Thoracic aorta (tissue), 2 donors: ENCODE data around the gene HELZ. TPM values are rescaled to one million over a fixed set of nuclear protein-coding genes. Genes with fewer than 3 reads are reported as not detected.

ENCODE experiments used
- ATAC-seq: fragments of 150-250 bp; one replicate; pipeline ENCODE4 v1.8.0; 2017; ENCODE audit warnings: low read depth; ENCODE audit not compliant: insufficient number of reproducible peaks, low FRiP score
- DNase-seq: peaks from one replicate; pipeline ENCODE4 v3.0.0-alpha.2; 2020; ENCODE audit warnings: low spot score
- H3K27ac ChIP-seq, 2 donors: fragments of 200-600 bp; sonication (generic); 1 replicate in 1 of 2; 2 replicates in 1 of 2; pipeline ENCODE4 v1.5.1; 2016; ENCODE audit warnings: mild to moderate bottlenecking in 2 of 2, moderate library complexity in 2 of 2
- H3K27me3 ChIP-seq: fragments of 200-600 bp; sonication (generic); replicated peaks from 2 replicates; pipeline ENCODE4 v1.6.0; 2016; ENCODE audit warnings: mild to moderate bottlenecking; ENCODE audit not compliant: insufficient read depth
- H3K36me3 ChIP-seq: fragments of 200-600 bp; sonication (generic); one replicate; pipeline ENCODE4 v1.5.1; 2016
- H3K4me1 ChIP-seq, 2 donors: fragments of 200-600 bp; sonication (generic); 1 replicate in 1 of 2; 2 replicates in 1 of 2; pipeline versions ENCODE4 v1.5.1 to v1.6.0; 2016; ENCODE audit warnings: low read depth in 2 of 2, mild to moderate bottlenecking in 1 of 2; ENCODE audit not compliant: control insufficient read depth in 1 of 2
- H3K4me3 ChIP-seq: fragments of 200-600 bp; sonication (generic); 2 replicates; pipeline ENCODE4 v1.5.1; 2016; ENCODE audit warnings: mild to moderate bottlenecking
- H3K9me3 ChIP-seq: fragments of 200-600 bp; sonication (generic); 2 replicates; pipeline ENCODE4 v1.5.1; 2016
- CTCF ChIP-seq: fragments of 200-600 bp; sonication (generic); IDR thresholded peaks from one replicate; pipeline ENCODE4 v1.5.1; 2019; ENCODE audit warnings: antibody characterized with exemption
- total RNA-seq, 2 donors: library from RNA; depleted of rRNA; stranded (reverse); fragments of >200 nt; gene quantifications; one replicate each; pipeline versions ENCODE4 v1.1.0 to v1.2.3, GENCODE V29; 2016

HELZ gene
- total RNA-seq, 2 donors from 2014 or later = 47.8 to 58.4 TPM

- Histone ChIP-seq H3K9me3 (peaks cover 13% of the 10 kb centered on the region), H3K4me3 (no peak overlapping the region), H3K27ac (no peak overlapping the region), H3K27me3 (no peaks in the 10 kb centered on the region), H3K36me3 (no peaks in the 10 kb centered on the region), H3K4me1 (no peaks in the 10 kb centered on the region)
- DNase-seq (no peak), ATAC-seq (no peak)
- no peak for TF ChIP-seq CTCF
Observed at GRCh38 chr17:67052720-67053437, 192.1 kb downstream of the HELZ start.

DNA sequence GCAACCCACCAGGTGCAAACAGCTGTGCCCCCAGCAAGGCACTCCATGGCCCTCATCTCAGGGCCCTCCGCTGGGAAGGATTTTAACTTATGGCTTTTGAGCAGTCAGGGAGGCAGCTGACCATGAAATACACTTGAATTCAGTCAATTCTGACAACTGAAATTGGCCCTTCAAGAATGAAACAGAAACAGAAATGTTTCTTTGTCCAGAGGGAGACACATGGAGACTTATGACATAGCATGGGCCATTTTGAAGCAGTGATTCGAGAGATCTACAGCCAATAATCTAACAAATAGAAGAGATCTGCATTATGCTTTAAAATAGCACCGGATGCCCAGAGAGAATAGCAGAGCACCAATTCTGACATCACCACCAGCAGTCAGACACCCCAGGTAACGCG, 193.2 kb downstream of the HELZ start:
- no peak overlapping the region for H3K27ac ChIP-seq
- H3K27me3 ChIP-seq = no peaks in the 10 kb centered on the region
- H3K36me3 ChIP-seq = no peaks in the 10 kb centered on the region
- no peaks in the 10 kb centered on the region for H3K4me1 ChIP-seq
- peaks cover 13% of the 10 kb centered on the region for H3K9me3 ChIP-seq
- H3K4me3 ChIP-seq = no peak overlapping the region
- DNase-seq (no peak), ATAC-seq (no peak)
- no peak for TF ChIP-seq CTCF

DNA sequence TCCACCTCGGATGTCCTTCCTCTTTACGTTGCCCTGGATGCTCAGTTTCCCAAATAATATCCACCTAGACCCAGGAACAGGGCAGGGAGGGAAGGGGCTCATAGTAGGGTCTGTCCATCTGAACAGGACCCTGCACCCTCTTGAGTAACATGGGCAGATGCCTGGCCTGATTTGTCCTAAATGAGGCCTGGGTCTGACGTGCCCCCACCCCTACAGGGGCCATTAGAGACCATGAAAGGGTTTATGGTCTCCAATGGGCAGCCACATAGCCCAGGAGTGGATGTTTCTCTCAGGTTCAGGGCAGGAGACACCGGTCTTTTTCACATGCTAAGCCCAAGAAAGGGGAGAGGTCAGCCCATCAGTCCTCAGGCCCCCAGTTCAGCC, 193.8 kb downstream of the HELZ start:
- Histone ChIP-seq H3K36me3 (no peaks in the 10 kb centered on the region), H3K4me1 (no peaks in the 10 kb centered on the region), H3K27me3 (no peaks in the 10 kb centered on the region), H3K9me3 (peaks cover 13% of the 10 kb centered on the region), H3K4me3 (no peak overlapping the region), H3K27ac (no peak overlapping the region)
- no peak for DNase-seq
- TF ChIP-seq CTCF = no peak
- ATAC-seq = no peak

DNA sequence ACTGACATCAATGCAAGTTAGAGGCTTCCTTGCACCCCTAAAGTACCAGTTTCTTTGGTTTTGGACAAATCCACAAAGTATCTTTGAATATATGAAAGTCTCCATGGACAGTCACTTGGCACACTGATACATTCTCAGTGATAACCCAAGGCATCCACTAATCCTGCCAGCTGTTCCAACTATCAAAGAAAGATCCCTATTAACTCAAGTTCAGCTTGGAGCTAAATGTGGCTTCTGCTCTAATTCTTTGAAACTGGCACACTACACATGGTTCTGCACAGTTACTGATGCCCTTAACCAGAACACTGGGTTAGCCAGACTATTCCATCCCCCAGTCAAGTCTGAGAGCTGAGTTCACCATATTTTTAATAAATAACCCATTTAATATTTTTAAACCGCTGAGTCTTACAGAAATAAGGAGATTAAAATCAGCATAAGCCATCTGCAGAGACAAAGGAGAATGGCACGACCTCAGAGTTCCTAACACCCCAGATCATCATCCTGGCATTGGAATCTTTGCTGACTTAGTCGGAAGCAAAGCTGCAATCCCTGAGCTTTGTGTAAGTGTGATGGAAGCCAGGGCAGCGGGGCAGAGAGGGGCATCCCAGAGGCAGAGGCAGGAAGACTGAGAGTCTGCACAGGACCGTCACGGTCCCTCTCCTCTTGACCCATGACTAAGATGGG, 194.4 kb downstream of the HELZ start:
- H3K9me3 ChIP-seq = peaks cover 13% of the 10 kb centered on the region
- TF ChIP-seq CTCF = no peak
- no peaks in the 10 kb centered on the region for H3K4me1 ChIP-seq
- no peak overlapping the region for H3K4me3 ChIP-seq
- DNase-seq = no peak
- no peaks in the 10 kb centered on the region for H3K27me3 ChIP-seq
- no peak for ATAC-seq
- no peaks in the 10 kb centered on the region for H3K36me3 ChIP-seq
- no peak overlapping the region for H3K27ac ChIP-seq

GRCh38 chr17:67050066-67050465, 194.9 kb downstream of the HELZ start:
- H3K27ac ChIP-seq = no peak overlapping the region
- DNase-seq (no peak), ATAC-seq (no peak)
- H3K36me3 ChIP-seq = no peaks in the 10 kb centered on the region
- no peak for TF ChIP-seq CTCF
- H3K4me3 ChIP-seq = no peak overlapping the region
- no peaks in the 10 kb centered on the region for H3K27me3 ChIP-seq
- peaks cover 13% of the 10 kb centered on the region for H3K9me3 ChIP-seq
- no peaks in the 10 kb centered on the region for H3K4me1 ChIP-seq
